DND-41 (cell line): ENCODE data around the gene TCF4.

Source experiments
- ATAC-seq: fragments of 200-7000 bp; cut with Tn5 transposase; 3 replicates; pipeline ENCODE4 v1.9.1; 2021; ENCODE audit warnings: low read depth; ENCODE audit not compliant: insufficient read depth
- DNase-seq: peaks from one replicate; pipeline ENCODE4 v3.0.0-alpha.2; 2020
- H2AFZ ChIP-seq: 2 replicates; pipeline ENCODE4 v1.6.0; 2012; ENCODE audit warnings: low read depth, low read length
- H3K27ac ChIP-seq: 2 replicates; pipeline ENCODE4 v1.5.1; 2012; ENCODE audit warnings: low read length, inconsistent platforms
- H3K27me3 ChIP-seq: fragments of 200-600 bp; sonication (generic); 2 replicates; pipeline ENCODE4 v1.6.0; 2012; ENCODE audit warnings: low read length, mild to moderate bottlenecking, inconsistent platforms; ENCODE audit not compliant: insufficient read depth, poor library complexity
- H3K36me3 ChIP-seq: 2 replicates; pipeline ENCODE4 v1.5.1; 2012; ENCODE audit warnings: low read length, inconsistent platforms; ENCODE audit not compliant: insufficient read depth
- H3K4me1 ChIP-seq: 2 replicates; pipeline ENCODE4 v1.5.1; 2012; ENCODE audit warnings: mild to moderate bottlenecking, low read length; ENCODE audit not compliant: insufficient read depth
- H3K4me2 ChIP-seq: 2 replicates; pipeline ENCODE4 v1.6.0; 2012; ENCODE audit warnings: mild to moderate bottlenecking, moderate library complexity, low read length, inconsistent platforms; ENCODE audit not compliant: insufficient read depth
- H3K4me3 ChIP-seq, 2 experiments: fragments of 200-600 bp in 1 of 2; shearing (Covaris generic) in 1 of 2; 2 replicates each; pipeline ENCODE4 v1.5.1; 2012 to 2016; ENCODE audit warnings: inconsistent platforms in 2 of 2, low read length in 2 of 2, mild to moderate bottlenecking in 2 of 2, low read depth in 1 of 2, moderate library complexity in 1 of 2
- H3K79me2 ChIP-seq: 2 replicates; pipeline ENCODE4 v1.6.0; 2012; ENCODE audit warnings: low read length, inconsistent platforms; ENCODE audit not compliant: insufficient read depth
- H3K9ac ChIP-seq: 2 replicates; pipeline ENCODE4 v1.6.0; 2012; ENCODE audit warnings: low read depth, mild to moderate bottlenecking, inconsistent platforms, low read length, moderate library complexity
- H3K9me3 ChIP-seq: 2 replicates; pipeline ENCODE4 v1.5.1; 2012; ENCODE audit warnings: low read length, moderate library complexity, mild to moderate bottlenecking, inconsistent platforms; ENCODE audit not compliant: insufficient read depth, severe bottlenecking
- H4K20me1 ChIP-seq: 2 replicates; pipeline ENCODE4 v1.6.0; 2012; ENCODE audit warnings: low read length; ENCODE audit not compliant: insufficient read depth
- EZH2 ChIP-seq: IDR thresholded peaks from 3 replicates; pipeline ENCODE4 v1.6.1; 2012; ENCODE audit warnings: borderline replicate concordance, low read depth, mild to moderate bottlenecking, moderate library complexity, low read length, inconsistent platforms; ENCODE audit not compliant: severe bottlenecking
- TF ChIP-seq, protein P1 (sequence below): IDR thresholded peaks from 2 replicates; pipeline ENCODE4 v1.5.1; 2012; ENCODE audit warnings: borderline replicate concordance, low read length, moderate library complexity, mild to moderate bottlenecking; ENCODE audit not compliant: poor library complexity, severe bottlenecking; ENCODE audit errors: extremely low read depth

TCF4 gene

DNA sequence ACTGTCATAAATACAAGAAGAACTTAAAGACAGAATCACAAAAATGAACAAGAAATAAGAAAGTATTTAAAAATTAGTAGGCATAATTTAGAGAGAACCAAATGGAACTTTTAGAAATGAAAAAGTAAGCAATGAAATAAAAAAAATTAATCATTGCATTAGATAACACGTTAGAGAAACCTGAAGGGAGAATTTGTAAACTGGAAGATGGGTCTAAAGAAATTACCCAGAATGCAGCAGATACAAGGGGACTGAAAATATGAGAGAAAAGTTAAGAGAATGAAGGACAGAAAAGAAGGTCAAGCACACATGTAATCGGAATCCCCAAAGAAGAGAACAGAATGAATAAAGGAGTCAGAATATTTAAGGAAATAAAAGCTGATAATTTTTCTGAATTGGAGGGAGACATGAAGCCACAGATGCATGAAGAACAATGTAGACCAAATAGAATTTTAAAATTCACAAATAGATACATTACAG, 21.5 kb downstream of the TCF4 start:
- Histone ChIP-seq H4K20me1 (no peaks in the 10 kb centered on the region), H3K9me3 (no peaks in the 10 kb centered on the region)
- no peak for ATAC-seq

DNA sequence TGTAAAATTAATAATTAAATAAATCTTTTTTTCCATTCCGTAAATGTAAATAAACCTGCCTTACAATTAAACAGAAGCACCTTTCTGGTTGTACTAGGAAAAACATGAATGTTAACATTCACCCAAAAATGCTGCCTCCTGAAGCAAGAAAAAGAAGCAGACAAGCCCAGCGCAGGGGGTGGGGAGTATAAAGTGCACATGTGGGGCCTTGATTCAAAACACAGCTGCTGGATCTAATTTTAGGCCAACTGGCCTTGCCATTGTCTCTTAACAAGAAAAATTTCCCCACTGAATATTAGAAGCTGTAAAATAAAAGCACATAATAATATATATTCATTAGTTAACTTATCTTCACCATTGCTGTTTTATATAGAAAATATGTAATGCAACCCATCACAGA, 28.3 kb downstream of the TCF4 start:
- Histone ChIP-seq H3K9me3 (no peaks in the 10 kb centered on the region), H3K4me2 (no peak overlapping the region), H3K27me3 (no peaks in the 10 kb centered on the region), H4K20me1 (no peaks in the 10 kb centered on the region), H3K4me3 (no peak overlapping the region), H3K9ac (no peak overlapping the region), H3K4me1 (no peaks in the 10 kb centered on the region), H3K79me2 (no peaks in the 10 kb centered on the region), H3K36me3 (peaks cover 3% of the 10 kb centered on the region; the same call in 1 of the 2 replicates), H2AFZ (no peak overlapping the region), H3K27ac (no peak overlapping the region)
- TF ChIP-seq, protein P1, sequence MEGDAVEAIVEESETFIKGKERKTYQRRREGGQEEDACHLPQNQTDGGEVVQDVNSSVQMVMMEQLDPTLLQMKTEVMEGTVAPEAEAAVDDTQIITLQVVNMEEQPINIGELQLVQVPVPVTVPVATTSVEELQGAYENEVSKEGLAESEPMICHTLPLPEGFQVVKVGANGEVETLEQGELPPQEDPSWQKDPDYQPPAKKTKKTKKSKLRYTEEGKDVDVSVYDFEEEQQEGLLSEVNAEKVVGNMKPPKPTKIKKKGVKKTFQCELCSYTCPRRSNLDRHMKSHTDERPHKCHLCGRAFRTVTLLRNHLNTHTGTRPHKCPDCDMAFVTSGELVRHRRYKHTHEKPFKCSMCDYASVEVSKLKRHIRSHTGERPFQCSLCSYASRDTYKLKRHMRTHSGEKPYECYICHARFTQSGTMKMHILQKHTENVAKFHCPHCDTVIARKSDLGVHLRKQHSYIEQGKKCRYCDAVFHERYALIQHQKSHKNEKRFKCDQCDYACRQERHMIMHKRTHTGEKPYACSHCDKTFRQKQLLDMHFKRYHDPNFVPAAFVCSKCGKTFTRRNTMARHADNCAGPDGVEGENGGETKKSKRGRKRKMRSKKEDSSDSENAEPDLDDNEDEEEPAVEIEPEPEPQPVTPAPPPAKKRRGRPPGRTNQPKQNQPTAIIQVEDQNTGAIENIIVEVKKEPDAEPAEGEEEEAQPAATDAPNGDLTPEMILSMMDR: no peak
- ATAC-seq (no peak), DNase-seq (no peak)

More for the DNA sequence above, 21.5 kb downstream of the TCF4 start:
- Histone ChIP-seq H3K27me3 (no peaks in the 10 kb centered on the region), H3K9ac (no peak overlapping the region), H3K27ac (no peak overlapping the region), H3K4me1 (no peaks in the 10 kb centered on the region), H2AFZ (no peak overlapping the region), H3K4me3 (no peak overlapping the region), H3K4me2 (no peak overlapping the region), H3K36me3 (no peaks in the 10 kb centered on the region), H3K79me2 (peaks cover 2% of the 10 kb centered on the region; the same call in 1 of the 2 replicates)
- DNase-seq: no peak
- TF ChIP-seq EZH2: no peak
- TF ChIP-seq, protein P1: no peak

GRCh38 chr18:55557211-55557610, 30.8 kb downstream of the TCF4 start:
- Histone ChIP-seq H3K4me3 (no peak overlapping the region), H2AFZ (no peak overlapping the region), H3K27me3 (no peaks in the 10 kb centered on the region), H3K36me3 (peaks cover 3% of the 10 kb centered on the region; the same call in 1 of the 2 replicates), H3K9me3 (no peaks in the 10 kb centered on the region), H3K4me2 (no peak overlapping the region), H3K27ac (no peak overlapping the region), H3K9ac (no peak overlapping the region), H3K4me1 (no peaks in the 10 kb centered on the region), H3K79me2 (no peaks in the 10 kb centered on the region), H4K20me1 (no peaks in the 10 kb centered on the region)
- ATAC-seq: no peak
- TF ChIP-seq, protein P1: no peak
- no peak for TF ChIP-seq EZH2
- no peak for DNase-seq
